GM20000 (cell line): ENCODE measurements around the gene RAD54L.

Source experiments
- DNase-seq: peaks from one replicate; pipeline ENCODE4 v3.0.0; 2012; ENCODE audit warnings: low spot score
- TF ChIP-seq, protein P1 (sequence below): IDR thresholded peaks from 2 replicates; pipeline ENCODE4 v1.5.1; 2012; ENCODE audit warnings: mild to moderate bottlenecking, control low read depth; ENCODE audit errors: extremely low read depth, missing control alignments

The RAD54L gene

DNA sequence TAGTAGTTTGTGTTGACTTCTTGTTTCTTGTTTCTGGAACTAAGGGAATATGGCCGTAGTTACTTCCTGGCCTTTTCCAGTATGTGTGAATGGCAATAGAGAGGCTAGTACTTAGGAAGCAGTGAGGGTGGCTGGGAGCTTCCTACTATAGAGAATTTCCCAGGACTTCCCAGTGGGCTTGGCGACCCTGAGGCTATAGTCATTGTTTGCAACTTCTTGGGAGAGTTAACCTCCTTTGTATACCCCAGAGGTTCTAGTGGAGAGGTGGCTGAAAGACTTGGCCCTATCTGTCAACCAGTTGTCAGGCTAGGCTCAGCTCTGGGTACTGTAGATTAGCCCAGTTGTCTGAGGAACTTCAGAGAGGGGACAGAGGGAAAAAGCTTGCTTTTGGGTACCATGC lies 15.6 kb downstream of the RAD54L start:
- TF ChIP-seq, protein P1, sequence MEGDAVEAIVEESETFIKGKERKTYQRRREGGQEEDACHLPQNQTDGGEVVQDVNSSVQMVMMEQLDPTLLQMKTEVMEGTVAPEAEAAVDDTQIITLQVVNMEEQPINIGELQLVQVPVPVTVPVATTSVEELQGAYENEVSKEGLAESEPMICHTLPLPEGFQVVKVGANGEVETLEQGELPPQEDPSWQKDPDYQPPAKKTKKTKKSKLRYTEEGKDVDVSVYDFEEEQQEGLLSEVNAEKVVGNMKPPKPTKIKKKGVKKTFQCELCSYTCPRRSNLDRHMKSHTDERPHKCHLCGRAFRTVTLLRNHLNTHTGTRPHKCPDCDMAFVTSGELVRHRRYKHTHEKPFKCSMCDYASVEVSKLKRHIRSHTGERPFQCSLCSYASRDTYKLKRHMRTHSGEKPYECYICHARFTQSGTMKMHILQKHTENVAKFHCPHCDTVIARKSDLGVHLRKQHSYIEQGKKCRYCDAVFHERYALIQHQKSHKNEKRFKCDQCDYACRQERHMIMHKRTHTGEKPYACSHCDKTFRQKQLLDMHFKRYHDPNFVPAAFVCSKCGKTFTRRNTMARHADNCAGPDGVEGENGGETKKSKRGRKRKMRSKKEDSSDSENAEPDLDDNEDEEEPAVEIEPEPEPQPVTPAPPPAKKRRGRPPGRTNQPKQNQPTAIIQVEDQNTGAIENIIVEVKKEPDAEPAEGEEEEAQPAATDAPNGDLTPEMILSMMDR, result no peak
- DNase-seq, result no peak

- no peak for DNase-seq
- TF ChIP-seq, protein P1, result no peak
Measured at GRCh38 chr1:46268578-46268977, 21.0 kb downstream of the RAD54L start.

DNA sequence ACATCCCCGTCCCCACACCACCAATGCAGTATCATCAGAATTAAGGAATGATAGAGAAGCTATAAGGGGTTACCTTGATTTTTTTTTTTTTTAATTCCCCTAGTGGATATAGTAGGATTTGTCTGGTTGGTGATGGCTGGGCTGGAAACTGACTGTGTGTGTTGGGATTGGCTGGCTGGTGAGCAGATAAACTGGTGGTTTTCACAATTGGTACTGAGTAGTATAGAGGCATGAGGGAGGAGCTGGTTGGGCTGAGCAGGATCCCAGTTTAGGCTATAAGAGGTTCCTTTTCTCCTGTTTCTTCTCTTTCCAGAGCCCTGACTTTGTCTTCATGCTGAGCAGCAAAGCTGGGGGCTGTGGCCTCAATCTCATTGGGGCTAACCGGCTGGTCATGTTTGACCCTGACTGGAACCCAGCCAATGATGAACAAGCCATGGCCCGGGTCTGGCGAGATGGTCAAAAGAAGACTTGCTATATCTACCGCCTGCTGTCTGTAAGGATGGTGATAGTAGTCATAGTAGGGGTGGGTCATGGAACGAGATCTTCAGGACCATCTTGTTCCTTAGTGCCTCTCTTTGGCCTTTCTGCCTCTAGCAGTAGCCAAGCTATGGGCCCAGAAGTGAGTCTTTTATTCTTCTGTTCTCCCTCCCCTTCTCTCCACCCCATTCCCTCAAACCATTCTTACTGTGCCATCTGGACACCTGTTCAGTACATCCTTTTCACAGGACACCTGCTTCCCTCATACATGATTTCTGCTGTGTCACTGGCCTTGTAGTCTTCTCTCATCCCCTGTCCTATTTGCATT lies 26.9 kb downstream of the RAD54L start:
- DNase-seq, result no peak

GRCh38 chr1:46275030-46275337 lies 27.4 kb downstream of the RAD54L start:
- no peak for DNase-seq
- TF ChIP-seq, protein P1, result no peak

More for the DNA sequence above, 26.9 kb downstream of the RAD54L start:
- TF ChIP-seq, protein P1, result no peak

DNA sequence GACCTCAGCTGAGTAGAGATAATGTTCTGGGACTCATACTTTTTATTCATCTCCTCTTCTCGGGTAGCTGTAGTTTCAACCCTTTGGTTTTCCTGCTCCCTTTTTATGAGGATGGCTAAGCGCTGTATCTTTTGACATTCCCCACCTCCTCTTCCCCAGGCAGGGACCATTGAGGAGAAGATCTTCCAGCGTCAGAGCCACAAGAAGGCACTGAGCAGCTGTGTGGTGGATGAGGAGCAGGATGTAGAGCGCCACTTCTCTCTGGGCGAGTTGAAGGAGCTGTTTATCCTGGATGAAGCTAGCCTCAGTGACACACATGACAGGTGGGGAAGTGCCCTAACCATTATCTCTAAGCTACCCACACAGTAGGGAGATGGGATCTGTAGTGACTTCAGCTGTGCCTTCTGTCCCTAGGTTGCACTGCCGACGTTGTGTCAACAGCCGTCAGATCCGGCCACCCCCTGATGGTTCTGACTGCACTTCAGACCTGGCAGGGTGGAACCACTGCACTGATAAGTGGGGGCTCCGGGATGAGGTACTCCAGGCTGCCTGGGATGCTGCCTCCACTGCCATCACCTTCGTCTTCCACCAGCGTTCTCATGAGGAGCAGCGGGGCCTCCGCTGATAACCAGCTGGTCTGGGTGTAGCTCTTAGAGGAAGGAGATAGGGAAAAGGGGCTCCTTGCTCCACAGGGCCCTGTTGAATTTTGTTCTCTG lies 30.3 kb downstream of the RAD54L start:
- TF ChIP-seq, protein P1, result no peak
- no peak for DNase-seq

DNA sequence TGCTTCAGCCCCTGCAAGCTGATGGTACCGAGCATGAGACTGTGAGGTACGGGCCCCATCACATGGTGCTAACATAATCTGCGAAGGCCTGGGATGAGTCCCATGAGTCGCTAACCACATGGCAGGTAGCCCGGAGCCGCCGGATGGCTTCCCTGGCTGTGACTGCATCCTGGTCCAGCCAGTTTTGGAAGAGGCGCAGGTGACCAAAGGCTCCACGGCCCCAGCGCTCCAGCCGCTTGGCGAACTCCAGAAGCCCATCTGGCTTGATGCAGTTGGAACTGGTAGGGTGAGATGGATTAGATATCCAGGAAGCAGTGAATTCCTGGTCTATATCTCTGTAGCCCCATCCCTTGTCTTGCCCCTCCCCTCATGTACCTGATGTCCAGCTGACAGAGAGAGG lies 31.2 kb downstream of the RAD54L start:
- TF ChIP-seq, protein P1, result no peak
- no peak for DNase-seq

DNA sequence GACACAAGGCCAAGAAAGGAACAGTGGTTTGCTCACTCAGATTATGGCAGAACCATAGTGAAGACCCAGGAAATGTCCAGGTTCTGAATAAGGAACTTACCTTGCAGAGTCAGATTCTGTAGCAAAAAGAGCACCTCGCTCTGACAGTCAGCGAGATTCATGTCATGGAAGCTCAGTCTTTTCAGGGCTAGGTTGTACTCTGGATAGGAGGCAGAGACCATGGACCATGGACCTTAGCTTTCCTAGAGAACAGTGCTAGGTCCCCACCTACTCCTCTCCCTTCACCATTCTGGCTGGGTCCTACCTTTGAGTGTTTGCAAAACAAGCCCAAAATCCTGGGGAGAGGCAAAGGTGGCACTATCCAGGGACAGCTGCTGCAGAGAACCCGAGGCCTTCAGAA lies 32.5 kb downstream of the RAD54L start:
- DNase-seq, result no peak
- TF ChIP-seq, protein P1, result no peak
